GM21825 (cell line): ENCODE data around the gene TPRN.

Source experiments
- ATAC-seq: cut with Tn5 transposase; IDR thresholded peaks from one replicate; pipeline ENCODE4 v1.9.1; 2021; ENCODE audit warnings: mild to moderate bottlenecking, moderate library complexity; ENCODE audit not compliant: unreplicated experiment

Gene TPRN

GRCh38 chr9:137236238-137236935 lies 35.8 kb upstream of the TPRN start:
- ATAC-seq, result no peak

- no peak for ATAC-seq
Measured at GRCh38 chr9:137235424-137236237, 35.1 kb upstream of the TPRN start.

- no peak for ATAC-seq
Measured at GRCh38 chr9:137234758-137235423, 34.4 kb upstream of the TPRN start.

DNA sequence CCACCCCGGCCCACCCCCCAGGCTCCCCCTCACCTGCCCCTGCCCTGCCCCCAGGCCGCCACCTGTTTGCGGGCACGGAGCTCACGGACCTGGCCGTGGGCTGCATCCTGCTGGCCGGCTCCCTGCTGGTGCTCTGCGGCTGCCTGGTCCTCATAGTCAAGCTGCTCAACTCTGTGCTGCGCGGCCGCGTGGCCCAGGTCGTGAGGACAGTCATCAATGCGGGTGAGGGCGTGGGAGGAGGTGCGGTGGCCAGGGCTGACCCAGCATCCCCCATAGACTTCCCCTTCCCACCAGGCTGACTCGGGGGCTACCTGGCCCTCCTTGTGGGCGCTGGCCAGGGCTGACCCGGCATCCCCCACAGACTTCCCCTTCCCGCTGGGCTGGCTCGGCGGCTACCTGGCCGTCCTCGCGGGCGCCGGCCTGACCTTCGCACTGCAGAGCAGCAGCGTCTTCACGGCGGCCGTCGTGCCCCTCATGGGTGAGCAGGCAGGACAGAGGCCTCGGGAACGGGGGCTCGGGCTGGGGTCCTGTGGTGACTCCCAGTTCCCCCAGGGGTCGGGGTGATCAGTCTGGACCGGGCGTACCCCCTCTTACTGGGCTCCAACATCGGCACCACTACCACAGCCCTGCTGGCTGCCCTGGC lies 33.6 kb upstream of the TPRN start:
- ATAC-seq, result no peak

DNA sequence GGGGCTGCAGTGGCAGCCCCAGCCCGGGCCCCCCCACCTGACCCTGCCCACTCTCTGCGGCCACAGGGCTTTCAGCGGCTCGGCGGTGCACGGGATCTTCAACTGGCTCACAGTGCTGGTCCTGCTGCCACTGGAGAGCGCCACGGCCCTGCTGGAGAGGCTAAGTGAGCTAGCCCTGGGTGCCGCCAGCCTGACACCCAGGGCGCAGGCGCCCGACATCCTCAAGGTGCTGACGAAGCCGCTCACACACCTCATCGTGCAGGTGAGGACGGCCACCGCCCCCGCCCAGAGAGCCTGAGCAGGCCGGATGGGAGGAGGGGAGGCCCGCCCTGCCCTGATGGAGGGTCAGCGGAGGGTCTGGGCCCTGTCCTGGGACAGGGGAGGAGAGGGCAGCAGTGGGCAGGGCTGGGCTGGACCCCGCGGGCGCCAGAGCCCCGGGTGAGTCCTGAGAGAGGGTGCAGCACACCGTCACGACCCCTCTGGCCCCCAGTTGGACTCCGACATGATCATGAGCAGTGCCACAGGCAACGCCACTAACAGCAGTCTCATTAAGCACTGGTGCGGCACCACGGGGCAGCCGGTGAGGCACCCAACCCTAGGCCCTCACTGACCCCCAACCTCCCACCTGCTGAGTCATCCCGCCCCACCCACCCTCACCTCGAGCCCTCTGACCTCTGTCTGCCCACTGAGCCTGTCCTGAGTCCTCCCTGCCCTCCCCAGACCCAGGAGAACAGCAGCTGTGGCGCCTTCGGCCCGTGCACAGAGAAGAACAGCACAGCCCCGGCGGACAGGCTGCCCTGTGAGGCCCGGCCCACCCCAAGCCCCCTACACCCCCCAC lies 32.8 kb upstream of the TPRN start:
- ATAC-seq, result no peak

- ATAC-seq, result no peak
Measured at GRCh38 chr9:137232510-137232909, 32.0 kb upstream of the TPRN start.

- ATAC-seq, result no peak
Measured at GRCh38 chr9:137232101-137232500, 31.6 kb upstream of the TPRN start.

DNA sequence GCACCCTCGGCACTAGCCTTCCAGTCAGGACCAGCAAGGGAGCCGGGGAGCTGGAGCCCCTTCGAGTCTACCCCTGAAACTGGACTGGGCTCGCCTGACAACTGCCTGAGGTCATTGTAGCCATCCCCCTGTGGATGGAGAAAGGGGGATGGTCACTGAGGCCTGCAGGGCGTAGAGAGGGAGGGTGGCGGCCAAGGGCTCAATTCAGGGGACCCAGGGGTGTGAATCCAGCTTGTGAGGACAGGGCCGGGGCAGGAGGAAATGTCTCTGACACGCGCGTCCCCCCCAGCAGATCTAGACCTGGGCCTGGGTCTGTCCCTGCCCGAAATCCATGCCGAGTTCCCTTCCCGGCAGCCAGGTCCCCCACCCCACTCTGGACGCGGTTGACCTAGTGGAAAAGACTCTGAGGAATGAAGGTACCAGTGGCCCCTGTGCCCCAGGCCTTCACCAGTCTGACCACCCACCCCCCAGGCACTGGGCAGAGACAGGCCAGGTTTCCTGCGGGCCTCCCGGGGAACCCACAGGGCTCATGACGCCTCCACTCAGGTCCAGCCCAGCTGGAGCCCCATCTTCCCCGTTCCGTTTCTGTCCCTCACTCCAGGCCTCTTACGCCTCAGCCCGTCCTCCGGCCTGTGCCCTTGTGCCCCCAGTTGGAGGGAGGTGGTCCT lies 31.0 kb upstream of the TPRN start:
- ATAC-seq, result no peak

DNA sequence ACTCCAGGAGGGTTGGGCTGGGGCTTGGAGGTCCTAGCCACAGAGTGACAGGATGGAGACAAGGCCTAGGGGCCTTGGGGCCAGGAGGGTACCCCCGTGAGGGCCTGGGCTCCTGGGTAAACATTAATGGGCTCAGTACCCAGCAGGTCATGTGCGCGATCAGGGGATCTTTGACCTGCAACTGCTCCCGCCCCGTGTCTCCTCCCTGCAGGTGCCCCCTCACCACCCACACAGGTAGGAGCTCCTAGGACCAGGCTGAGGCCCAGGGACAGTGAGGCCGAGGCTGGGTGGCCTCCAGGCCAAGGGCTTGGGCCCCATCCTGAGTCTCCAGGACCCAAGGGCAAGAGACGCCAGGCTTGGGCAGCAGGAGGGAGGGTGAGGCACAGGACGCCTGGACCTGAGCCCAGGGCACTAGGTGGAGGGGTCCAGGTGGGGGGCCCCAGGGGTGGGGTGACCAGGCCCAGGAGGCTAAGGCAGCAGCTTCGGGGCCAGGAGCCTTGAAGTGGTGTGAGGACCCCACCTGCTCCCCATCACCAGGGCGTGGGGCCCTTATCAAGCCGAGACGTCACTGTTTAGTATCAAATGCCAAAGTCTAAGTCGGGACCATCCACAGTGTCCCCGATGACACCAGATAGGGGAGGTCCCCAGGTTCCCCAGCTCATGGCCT lies 30.3 kb upstream of the TPRN start, which contains the start of gene SLC34A3:
Gene SLC34A3 (plus strand): TSS at position 197 of the 667 bp plus-strand sequence. CDS start 802 bp downstream, outside the sequence.
- no peak for ATAC-seq

DNA sequence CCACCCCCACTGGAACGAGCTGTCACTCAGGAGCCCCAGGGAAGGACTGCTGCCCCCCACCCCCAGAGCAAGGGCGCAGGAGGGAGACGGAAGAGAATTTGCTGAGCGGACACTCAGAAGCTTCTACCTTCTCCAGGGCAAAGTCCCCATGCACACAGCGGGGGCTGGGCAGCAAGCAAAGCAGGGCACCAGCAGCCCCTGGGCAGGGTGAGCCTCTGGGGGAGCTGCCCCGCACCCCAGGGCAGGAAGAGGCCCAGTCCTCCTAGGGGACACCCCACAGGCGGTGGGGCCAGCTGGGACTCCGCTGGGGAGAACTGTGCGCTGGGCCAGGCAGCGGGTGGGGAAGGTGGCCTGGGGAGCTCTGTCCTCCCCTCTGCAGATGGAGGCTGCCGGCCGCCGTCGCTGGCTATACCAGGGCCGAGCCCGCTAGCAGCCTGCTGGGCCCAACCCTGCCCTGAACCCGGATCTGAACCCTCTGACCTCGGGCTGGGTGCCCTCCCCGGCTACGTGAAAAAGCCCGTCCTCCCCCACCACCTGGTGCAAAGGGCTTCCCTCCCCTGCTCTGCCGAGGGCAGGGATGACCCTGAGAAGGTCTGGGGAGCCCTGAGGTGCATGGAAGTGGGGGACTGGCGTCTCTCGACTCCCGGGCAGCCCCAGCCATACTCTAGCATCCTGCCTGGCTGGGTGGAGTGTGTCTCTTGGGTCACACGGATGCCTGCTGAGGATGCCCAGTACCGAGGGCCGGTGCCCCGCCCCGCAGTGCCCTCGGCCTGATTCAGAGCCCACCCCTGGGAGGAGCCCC lies 29.6 kb upstream of the TPRN start:
- no peak for ATAC-seq

DNA sequence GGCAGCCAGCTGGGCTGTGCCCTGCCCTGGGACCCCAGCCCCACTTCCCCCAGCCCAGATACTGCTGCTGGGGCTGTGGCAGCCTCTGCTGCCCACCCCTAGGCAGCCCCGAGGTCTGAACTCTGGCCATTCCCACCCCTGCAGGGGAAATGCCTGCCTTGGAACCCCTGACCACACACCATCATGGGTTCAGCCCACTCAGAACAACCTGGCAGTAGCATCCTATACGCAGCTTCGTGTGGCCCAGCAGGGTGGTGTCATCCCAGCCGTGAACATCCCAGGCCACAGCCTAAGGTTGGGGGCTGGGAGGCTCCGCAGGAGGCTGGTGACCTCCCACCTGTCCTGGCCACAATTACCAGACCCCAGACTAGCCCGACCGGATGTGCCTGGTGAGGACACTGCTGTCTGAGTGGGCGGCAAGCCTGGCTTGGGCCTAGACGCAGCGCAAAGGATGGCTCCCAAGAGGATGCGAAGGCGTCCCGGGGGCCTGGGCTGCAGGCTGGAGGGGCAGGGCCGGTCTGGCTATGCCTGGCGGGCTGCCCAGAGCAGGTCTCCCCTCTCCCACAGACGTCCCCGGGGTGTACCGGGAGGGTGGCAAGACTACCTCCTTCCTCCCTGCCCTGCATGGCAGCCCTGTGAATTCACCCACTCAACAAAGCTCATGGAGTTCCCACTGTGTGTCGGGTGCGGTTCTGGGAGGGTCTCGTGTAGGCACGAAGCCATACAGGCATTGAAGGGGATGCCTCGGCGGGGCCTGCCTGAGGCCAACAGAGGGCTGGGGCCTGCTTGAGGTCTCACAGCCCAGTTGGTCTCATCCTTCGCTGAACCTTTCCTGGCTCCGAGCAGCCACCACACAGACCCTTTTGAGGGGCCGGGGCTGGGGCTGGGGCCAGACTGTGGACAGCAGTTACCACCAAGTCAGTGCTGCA lies 28.7 kb upstream of the TPRN start:
- no peak for ATAC-seq

GRCh38 chr9:137228506-137228967 lies 28.0 kb upstream of the TPRN start:
- ATAC-seq, result no peak

- no peak for ATAC-seq
Measured at GRCh38 chr9:137227853-137228505, 27.4 kb upstream of the TPRN start.

- no peak for ATAC-seq
Measured at GRCh38 chr9:137227054-137227852, 26.7 kb upstream of the TPRN start, which contains the start of gene RNF224. RNF224 (plus strand) TSS chr9:137227502; CDS start chr9:137228336, 834 bp downstream.

GRCh38 chr9:137226338-137227053 lies 26.0 kb upstream of the TPRN start:
- no peak for ATAC-seq
